Thyroid gland (tissue), 4 donors: ENCODE data around the gene NOCT. TPM values are rescaled to one million over a fixed set of nuclear protein-coding genes. Genes with fewer than 3 reads are reported as not detected.
"Not testable (repeated sequence)": the region's sequence is repeated elsewhere in the genome, so short reads cannot be mapped to it uniquely, and the experiment has no call there.

Experiments used
- DNase-seq, 2 donors: peaks; one replicate each; pipeline ENCODE4 v3.0.0-alpha.2; 2019
- H3K27ac ChIP-seq, 3 donors: fragments of 200-600 bp; sonication (generic); 1 replicate in 2 of 3; 2 replicates in 1 of 3; pipeline ENCODE4 v1.5.1; 2016 to 2019; ENCODE audit warnings: mild to moderate bottlenecking in 1 of 3, moderate library complexity in 1 of 3
- H3K27me3 ChIP-seq: fragments of 200-600 bp; sonication (generic); one replicate; pipeline ENCODE4 v1.5.1; 2019
- H3K36me3 ChIP-seq, 2 donors: fragments of 200-600 bp; sonication (generic); one replicate each; pipeline ENCODE4 v1.5.1; 2016 to 2019
- H3K4me1 ChIP-seq, 2 donors: fragments of 200-600 bp; sonication (generic); one replicate each; pipeline ENCODE4 v1.5.1; 2017 to 2019
- H3K4me3 ChIP-seq, 3 donors: fragments of 200-600 bp; sonication (generic); replicated peaks in 1 of 3; 1 replicate in 2 of 3; 2 replicates in 1 of 3; pipeline ENCODE4 v1.5.1; 2016; ENCODE audit warnings: mild to moderate bottlenecking in 1 of 3
- H3K9me3 ChIP-seq: fragments of 200-600 bp; sonication (generic); one replicate; pipeline ENCODE4 v1.5.1; 2017
- POLR2A ChIP-seq, 2 donors: fragments of 450-650 bp; IDR thresholded peaks; one replicate each; pipeline ENCODE4 v1.6.1; 2017; ENCODE audit warnings: antibody characterized with exemption in 2 of 2, mild to moderate bottlenecking in 2 of 2, moderate library complexity in 1 of 2
- WGBS, 2 donors: methylation state at CpG; one replicate each; pipeline ENCODE4 v1.1.5; 2017; 5-methylcytosine and 5-hydroxymethylcytosine counted together
- intact Hi-C: fragments of 100-400 bp; cut with DNase I; formaldehyde crosslinking; loops from one replicate; pipeline ENCODE4 v1.15.1; 2023
- total RNA-seq, 4 donors: library from RNA; depleted of rRNA; stranded (reverse); fragments of >200 nt; gene quantifications; one replicate each; pipeline ENCODE4 v1.2.3, GENCODE V29; 2016
- TF ChIP-seq, protein P1 (sequence below), 6 experiments: fragments of 200-600 bp in 3 of 6; fragments of 450-650 bp in 3 of 6; sonication (generic) in 3 of 6; IDR thresholded peaks; one replicate each; pipeline ENCODE4 v1.5.1; 2016 to 2019; ENCODE audit warnings: antibody characterized with exemption in 6 of 6, mild to moderate bottlenecking in 2 of 6, inconsistent platforms in 1 of 6, moderate library complexity in 1 of 6

The NOCT gene
- total RNA-seq, 4 donors from 2014 or later = 4.0 to 11.5 (median 6.6) TPM

DNA sequence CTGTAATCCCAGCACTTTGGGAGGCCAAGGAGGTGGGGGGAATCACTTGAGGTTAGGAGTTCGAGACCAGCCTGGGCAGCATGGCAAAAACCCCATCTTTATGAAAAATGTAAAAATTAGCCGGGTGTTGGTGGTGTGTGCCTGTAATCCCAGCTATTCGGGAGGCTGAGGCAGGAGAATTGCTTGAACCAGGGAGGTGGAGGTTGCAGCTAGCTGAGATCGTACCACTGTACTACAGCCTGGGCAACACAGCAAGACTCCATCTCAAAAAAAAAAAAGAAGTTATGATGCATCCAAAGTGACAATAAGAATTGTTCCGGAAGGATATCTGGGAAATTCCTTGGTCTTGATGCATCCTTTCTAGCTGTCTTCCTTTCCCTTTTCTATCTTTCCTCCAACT lies 7.3 kb downstream of the NOCT start:
- no peaks in the 10 kb centered on the region for H3K9me3 ChIP-seq
- DNase-seq = no peak
- TF ChIP-seq POLR2A (IDR thresholded peaks at IDR 0.05) = no peak
- TF ChIP-seq, protein P1, sequence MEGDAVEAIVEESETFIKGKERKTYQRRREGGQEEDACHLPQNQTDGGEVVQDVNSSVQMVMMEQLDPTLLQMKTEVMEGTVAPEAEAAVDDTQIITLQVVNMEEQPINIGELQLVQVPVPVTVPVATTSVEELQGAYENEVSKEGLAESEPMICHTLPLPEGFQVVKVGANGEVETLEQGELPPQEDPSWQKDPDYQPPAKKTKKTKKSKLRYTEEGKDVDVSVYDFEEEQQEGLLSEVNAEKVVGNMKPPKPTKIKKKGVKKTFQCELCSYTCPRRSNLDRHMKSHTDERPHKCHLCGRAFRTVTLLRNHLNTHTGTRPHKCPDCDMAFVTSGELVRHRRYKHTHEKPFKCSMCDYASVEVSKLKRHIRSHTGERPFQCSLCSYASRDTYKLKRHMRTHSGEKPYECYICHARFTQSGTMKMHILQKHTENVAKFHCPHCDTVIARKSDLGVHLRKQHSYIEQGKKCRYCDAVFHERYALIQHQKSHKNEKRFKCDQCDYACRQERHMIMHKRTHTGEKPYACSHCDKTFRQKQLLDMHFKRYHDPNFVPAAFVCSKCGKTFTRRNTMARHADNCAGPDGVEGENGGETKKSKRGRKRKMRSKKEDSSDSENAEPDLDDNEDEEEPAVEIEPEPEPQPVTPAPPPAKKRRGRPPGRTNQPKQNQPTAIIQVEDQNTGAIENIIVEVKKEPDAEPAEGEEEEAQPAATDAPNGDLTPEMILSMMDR (IDR thresholded peaks at IDR 0.05) = no peak
- H3K36me3 ChIP-seq = no peaks in the 10 kb centered on the region
- H3K4me3 ChIP-seq = no peak overlapping the region
- H3K4me1 ChIP-seq = peaks cover 2 to 15% of the 10 kb centered on the region in 2 donors
- 97 to 99% methylated on average over 5 of the region's 5 CpGs for WGBS, 2 donors
- intact Hi-C loops = no loop called here
- H3K27ac ChIP-seq = no peak overlapping the region
- H3K27me3 ChIP-seq = no peaks in the 10 kb centered on the region

DNA sequence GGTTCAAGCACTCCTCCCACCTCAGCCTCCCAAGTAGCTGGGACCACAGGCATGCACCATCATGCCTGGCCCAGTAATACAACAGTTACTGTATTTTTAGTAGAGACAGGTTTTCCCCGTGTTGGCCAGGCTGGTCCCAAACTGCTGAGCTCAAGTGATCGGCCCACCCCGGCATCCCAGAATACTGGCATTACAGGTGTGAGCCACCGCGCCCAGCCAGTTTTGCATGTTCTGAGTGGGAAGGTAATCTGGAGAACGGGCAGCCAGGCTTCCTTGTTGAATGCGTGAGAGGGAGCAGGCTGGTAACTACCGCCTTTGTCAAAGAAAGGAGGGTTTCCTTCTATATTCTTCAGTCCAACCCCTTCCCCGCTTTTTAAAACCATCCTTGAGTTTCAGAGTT lies 9.1 kb downstream of the NOCT start:
- TF ChIP-seq, protein P1 (IDR thresholded peaks at IDR 0.05) = no peak
- TF ChIP-seq POLR2A (IDR thresholded peaks at IDR 0.05) = no peak
- Histone ChIP-seq H3K36me3 (no peaks in the 10 kb centered on the region), H3K9me3 (no peaks in the 10 kb centered on the region), H3K27ac (peak overlapping the region in 1 of 3 donors; percentile 16), H3K4me3 (no peak overlapping the region), H3K27me3 (no peaks in the 10 kb centered on the region), H3K4me1 (peaks cover 5 to 18% of the 10 kb centered on the region in 2 donors)
- no peak for DNase-seq
- 94 to 98% methylated on average over 9 of the region's 9 CpGs for WGBS, 2 donors
- intact Hi-C loops = no loop called here

DNA sequence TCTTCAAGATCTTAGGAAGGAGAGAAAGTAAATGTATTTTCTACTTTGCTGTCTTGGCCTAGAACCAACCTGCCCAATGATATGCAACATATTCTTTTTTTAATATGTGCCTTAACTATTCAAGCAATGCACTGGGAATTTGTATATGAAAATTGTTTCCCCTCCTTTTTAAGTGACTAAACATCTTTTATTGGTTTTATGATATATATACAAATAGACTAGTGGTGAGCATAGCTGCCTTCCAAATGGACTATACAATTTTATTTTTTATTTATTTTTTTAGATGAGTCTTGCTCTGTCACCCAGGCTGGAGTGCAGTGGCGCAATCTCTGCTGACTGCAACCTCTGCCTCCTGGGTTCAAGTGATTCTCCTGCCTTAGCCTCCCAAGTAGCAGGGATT lies 10.3 kb downstream of the NOCT start:
- Histone ChIP-seq H3K4me3 (no peak overlapping the region), H3K27me3 (no peaks in the 10 kb centered on the region), H3K36me3 (no peaks in the 10 kb centered on the region), H3K27ac (peak overlapping the region in 1 of 3 donors; percentile 16), H3K9me3 (no peaks in the 10 kb centered on the region), H3K4me1 (peaks cover 5 to 18% of the 10 kb centered on the region in 2 donors)
- TF ChIP-seq POLR2A (IDR thresholded peaks at IDR 0.05) = no peak
- TF ChIP-seq, protein P1 (IDR thresholded peaks at IDR 0.05) = no peak
- DNase-seq = no peak
- 97 to 100% methylated on average over 1 of the region's 1 CpG for WGBS, 2 donors
- intact Hi-C loops = no loop called here

DNA sequence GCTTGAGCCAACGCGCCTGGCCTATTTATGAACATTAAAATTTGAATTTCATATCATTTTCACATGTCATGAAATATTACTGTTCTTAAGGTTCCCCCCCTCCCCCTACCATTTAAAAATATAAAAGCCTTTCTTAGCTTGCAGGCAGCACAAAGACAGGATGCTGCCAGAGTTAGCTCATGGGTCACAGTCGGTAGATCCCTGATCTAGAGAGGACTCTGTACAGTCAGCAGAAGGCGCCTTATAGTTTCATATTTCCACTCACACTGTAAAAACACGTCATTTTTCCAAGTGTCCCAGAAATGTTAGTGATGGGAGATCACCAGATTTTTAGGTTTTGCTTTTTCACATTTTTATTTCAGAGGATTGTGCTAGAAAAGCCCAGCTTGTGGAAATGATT lies 12.2 kb downstream of the NOCT start:
- TF ChIP-seq, protein P1 (IDR thresholded peaks at IDR 0.05) = no peak
- no peak for TF ChIP-seq POLR2A (IDR thresholded peaks at IDR 0.05)
- Histone ChIP-seq H3K27me3 (no peaks in the 10 kb centered on the region), H3K9me3 (no peaks in the 10 kb centered on the region), H3K36me3 (no peaks in the 10 kb centered on the region), H3K4me3 (no peak overlapping the region), H3K27ac (peak overlapping the region; percentile 72 to 88 (median 83)), H3K4me1 (peaks cover 5 to 18% of the 10 kb centered on the region in 2 donors)
- WGBS, 2 donors = 69 to 70% methylated on average over 5 of the region's 5 CpGs
- intact Hi-C loops = no loop called here
- DNase-seq = no peak

DNA sequence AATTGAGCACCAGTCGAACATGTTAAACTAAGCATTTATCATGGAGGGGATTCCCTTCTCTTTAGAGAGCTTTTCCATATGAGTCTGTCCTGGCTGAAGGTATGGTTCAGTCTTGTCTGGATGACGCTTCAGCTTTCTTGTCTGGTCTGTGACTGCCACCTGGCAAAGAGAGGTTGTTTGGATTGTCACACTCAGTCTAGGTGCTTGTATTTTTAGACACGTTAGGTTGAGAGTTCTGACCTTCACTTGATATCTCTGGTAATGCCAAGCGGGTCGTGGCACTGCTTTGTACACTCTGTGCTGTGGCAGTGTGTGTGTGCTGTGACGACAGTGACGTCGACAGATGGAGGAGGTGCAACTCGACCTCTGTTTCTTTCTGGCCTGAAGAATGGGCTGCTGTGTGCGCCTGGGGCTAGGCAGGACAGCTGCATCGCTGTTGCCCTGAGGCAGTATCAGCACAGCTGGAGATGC lies 12.6 kb downstream of the NOCT start:
- Histone ChIP-seq H3K4me3 (no peak overlapping the region), H3K9me3 (no peaks in the 10 kb centered on the region), H3K27ac (peak overlapping the region; percentile 73 to 88 (median 83)), H3K36me3 (no peaks in the 10 kb centered on the region), H3K27me3 (no peaks in the 10 kb centered on the region), H3K4me1 (peaks cover 5 to 18% of the 10 kb centered on the region in 2 donors)
- TF ChIP-seq, protein P1 (IDR thresholded peaks at IDR 0.05) = no peak
- peak in 1 of 2 donors; percentile 69 for TF ChIP-seq POLR2A (IDR thresholded peaks at IDR 0.05)
- peak; percentile 92 to 93 for DNase-seq
- 29 to 33% methylated on average over 11 of the region's 11 CpGs for WGBS, 2 donors
- intact Hi-C loops = no loop called here

DNA sequence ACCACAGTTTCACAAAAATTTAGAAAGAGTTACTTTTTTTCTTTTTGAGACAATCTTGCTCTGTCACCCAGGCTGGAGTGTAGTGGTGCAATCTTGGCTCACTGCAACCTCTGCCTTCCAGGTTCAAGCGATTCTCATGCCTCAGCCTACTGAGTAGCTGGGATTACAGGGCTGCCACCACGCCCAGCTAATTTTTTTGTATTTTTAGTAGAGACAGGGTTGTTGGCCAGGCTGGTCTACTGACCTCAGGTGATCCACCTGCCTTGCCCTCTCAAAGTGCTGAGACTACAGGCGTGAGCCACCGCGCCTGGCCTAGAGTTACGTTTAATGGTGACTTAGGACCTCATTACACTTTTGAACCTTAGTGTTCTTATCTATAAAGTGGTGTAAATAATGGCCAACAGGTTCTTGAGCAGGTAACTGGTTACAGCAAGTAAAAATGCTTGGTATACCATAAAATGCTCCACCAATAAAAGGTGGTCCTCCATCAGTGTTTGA lies 14.3 kb downstream of the NOCT start:
- not testable (repeated sequence) for H3K4me3 ChIP-seq, H3K36me3 ChIP-seq, H3K27me3 ChIP-seq, H3K9me3 ChIP-seq, DNase-seq
- intact Hi-C loops = loop anchor here (5.0 to 10.0 kb wide), 3 partner anchors 55 to 267 kb away; partner anchors contain the start of gene ELF2
- Histone ChIP-seq H3K4me1 (peaks cover 19 to 33% of the 10 kb centered on the region in 2 donors), H3K27ac (peak overlapping the region in 1 of 3 donors; percentile 88)
- 78 to 83% methylated on average over 6 of the region's 6 CpGs for WGBS, 2 donors
